ENCODE data around the gene CALCR. TPM values are rescaled to one million over a fixed set of nuclear protein-coding genes. Genes with fewer than 3 reads are reported as not detected.

The CALCR gene
- 0.13 TPM in 1 of 2 replicates, not detected in the other for total RNA-seq

GRCh38 chr7:93574646-93575554 is at the start of gene CALCR:
CALCR (minus strand) TSS chr7:93574724; CDS start chr7:93486981, 87,743 bp downstream.

Measured in epithelial cell of alveolus of lung (primary cell).